K562 (cell line): ENCODE data around the gene PXDC1. TPM values are rescaled to one million over a fixed set of nuclear protein-coding genes. Genes with fewer than 3 reads are reported as not detected.
A peak's percentile ranks its signal among the peaks of the same experiment; 100 is the strongest.

ENCODE experiments used
- ATAC-seq: fragments of 200-7000 bp; cut with Tn5 transposase; 3 replicates; pipeline ENCODE4 v1.9.1; 2020; ENCODE audit warnings: moderate library complexity
- BruUV-seq: library from RNA; stranded (reverse); fragments of 400-500 nt; replicated peaks from 2 replicates; lab custom pipeline; 2021; lab: Mats Ljungman, UMichigan
- CTCF ChIA-PET: fragments of 300-600 bp; formaldehyde crosslinking; extraction: SDS; loops from one replicate; lab custom pipeline; 2021; ENCODE audit warnings: low intra/inter-chr PET ratio; lab: Yijun Ruan, JAX
- POLR2A ChIA-PET: fragments of 300-600, 350-650 bp; sonication (Branson Sonifier 250); formaldehyde crosslinking; extraction: SDS; loops from one replicate; lab custom pipeline; 2021; ENCODE audit warnings: antibody characterized with exemption, inconsistent platforms; lab: Yijun Ruan, JAX
- DNase-seq, 4 experiments: peaks; one replicate each; pipeline versions ENCODE4 v3.0.0 to v3.0.0-alpha.2; 2011 to 2018; ENCODE audit warnings: low spot score in 3 of 4, mixed read lengths in 3 of 4; ENCODE audit errors: extremely low read depth in 1 of 4
- FAIRE-seq: peaks from 2 replicates; lab custom pipeline; 2011; peaks lifted over from hg19 to GRCh38; lab: Jason Lieb, UNC
- H2AFZ ChIP-seq: 2 replicates; pipeline ENCODE4 v1.6.0; 2011; ENCODE audit warnings: low read depth, low read length, control low read depth, inconsistent platforms
- H3K27ac ChIP-seq: fragments of 200-600 bp; 3 replicates; pipeline ENCODE4 v1.8.0; 2011; ENCODE audit warnings: low read depth, mild to moderate bottlenecking, control low read depth, inconsistent platforms, low read length, moderate library complexity, mixed read lengths; ENCODE audit errors: extremely low read depth
- H3K27me3 ChIP-seq, 2 experiments: fragments of 300-600 bp in 1 of 2; 2 replicates in 1 of 2; 3 replicates in 1 of 2; pipeline versions ENCODE4 v1.6.0 to v1.8.0; 2011; ENCODE audit warnings: inconsistent platforms in 2 of 2, low read length in 2 of 2, mild to moderate bottlenecking in 1 of 2, mixed read lengths in 1 of 2, moderate library complexity in 1 of 2; ENCODE audit not compliant: control insufficient read depth in 2 of 2, insufficient read depth in 2 of 2
- H3K36me3 ChIP-seq: fragments of 300-600 bp; 3 replicates; pipeline ENCODE4 v1.8.0; 2011; ENCODE audit warnings: mild to moderate bottlenecking, low read length, inconsistent platforms; ENCODE audit not compliant: control insufficient read depth, insufficient read depth
- H3K4me1 ChIP-seq, 2 experiments: fragments of 200-600 bp in 1 of 2; replicated peaks in 1 of 2; 2 replicates in 1 of 2; 3 replicates in 1 of 2; pipeline versions ENCODE4 v1.5.1 to v1.8.0; 2011; ENCODE audit warnings: inconsistent platforms in 2 of 2, low read length in 2 of 2, mild to moderate bottlenecking in 1 of 2, mixed read lengths in 1 of 2, moderate library complexity in 1 of 2; ENCODE audit not compliant: control insufficient read depth in 2 of 2, insufficient read depth in 2 of 2
- H3K4me2 ChIP-seq: 2 replicates; pipeline ENCODE4 v1.6.1; 2011; ENCODE audit warnings: low read length, control low read depth, inconsistent platforms, mixed read lengths; ENCODE audit not compliant: insufficient read depth
- H3K4me3 ChIP-seq: fragments of 200-600 bp; sonication (generic), shearing (Covaris generic); 2 replicates; pipeline ENCODE4 v1.5.1; 2016; ENCODE audit warnings: control low read depth, inconsistent platforms
- H3K79me2 ChIP-seq: fragments of 200-600 bp; 3 replicates; pipeline ENCODE4 v1.8.0; 2011; ENCODE audit warnings: low read length, inconsistent platforms; ENCODE audit not compliant: control insufficient read depth, insufficient read depth
- H3K9ac ChIP-seq, 2 experiments: 2 replicates each; pipeline versions ENCODE4 v1.6.0 to v1.6.1; 2011; ENCODE audit warnings: low read depth in 2 of 2, low read length in 2 of 2, control low read depth in 1 of 2, inconsistent platforms in 1 of 2, mild to moderate bottlenecking in 1 of 2, mixed read lengths in 1 of 2; ENCODE audit not compliant: insufficient read depth in 1 of 2
- H3K9me1 ChIP-seq: one replicate; pipeline ENCODE4 v1.6.0; 2011; ENCODE audit warnings: inconsistent platforms, mild to moderate bottlenecking, low read length, moderate library complexity; ENCODE audit not compliant: control insufficient read depth, insufficient read depth
- H3K9me3 ChIP-seq: replicated peaks from 2 replicates; pipeline ENCODE4 v1.5.1; 2011; ENCODE audit warnings: low read depth, low read length, inconsistent platforms; ENCODE audit not compliant: control insufficient read depth, insufficient read depth
- H4K20me1 ChIP-seq: replicated peaks from 2 replicates; pipeline ENCODE4 v1.6.1; 2011; ENCODE audit warnings: low read length, inconsistent platforms, mixed read lengths; ENCODE audit not compliant: control insufficient read depth, insufficient read depth
- CEBPZ ChIP-seq: fragments of 150-350 bp; IDR thresholded peaks from 2 replicates; pipeline ENCODE4 v1.6.1; 2014; ENCODE audit warnings: low read depth, mild to moderate bottlenecking, low read length, borderline replicate concordance
- CXXC5 ChIP-seq: fragments of 250-450 bp; sonication (Bioruptor Pico); IDR thresholded peaks from 2 replicates; pipeline ENCODE4 v1.8.0; 2022; ENCODE audit warnings: inconsistent platforms, mild to moderate bottlenecking, moderate library complexity
- E2F6 ChIP-seq, 2 experiments: IDR thresholded peaks; 2 replicates each; pipeline ENCODE4 v1.6.1; 2011; ENCODE audit warnings: borderline replicate concordance in 1 of 2, control low read depth in 1 of 2, low read depth in 1 of 2, low read length in 1 of 2, mild to moderate bottlenecking in 1 of 2, mixed read lengths in 1 of 2, moderate library complexity in 1 of 2; ENCODE audit not compliant: insufficient read depth in 1 of 2, insufficient read length in 1 of 2, poor library complexity in 1 of 2, severe bottlenecking in 1 of 2; ENCODE audit errors: extremely low read depth in 1 of 2
- EGR1 ChIP-seq: fragments of 450-650 bp; conservative IDR thresholded peaks from 2 replicates; pipeline ENCODE4 v1.6.1; 2017; ENCODE audit warnings: mild to moderate bottlenecking
- IRF9 ChIP-seq: fragments of 450-650 bp; IDR thresholded peaks from 2 replicates; pipeline ENCODE4 v1.6.1; 2016; ENCODE audit warnings: missing biosample characterization, missing genetic modification characterization
- L3MBTL2 ChIP-seq: fragments of 450-650 bp; IDR thresholded peaks from 2 replicates; pipeline ENCODE4 v1.6.1; 2016; ENCODE audit warnings: mild to moderate bottlenecking, moderate library complexity
- TGIF2 ChIP-seq: sonication (generic); formaldehyde crosslinking; IDR thresholded peaks from 2 replicates; pipeline ENCODE4 v1.8.1; 2022; ENCODE audit warnings: mild to moderate bottlenecking, missing genetic modification reagents, moderate library complexity
- USF1 ChIP-seq: sonication (generic); formaldehyde crosslinking; IDR thresholded peaks from 2 replicates; pipeline ENCODE4 v1.9.0; 2022; ENCODE audit warnings: mild to moderate bottlenecking, missing genetic modification reagents
- VEZF1 ChIP-seq: fragments of 200-800 bp; sonication (Bioruptor generic); IDR thresholded peaks from 2 replicates; pipeline ENCODE4 v1.6.1; 2017; ENCODE audit warnings: missing genetic modification characterization, missing compliant biosample characterization
- ZNF41 ChIP-seq: fragments of 250-450 bp; sonication (Bioruptor Pico); conservative IDR thresholded peaks from 2 replicates; pipeline ENCODE4 v1.4.0; 2020; ENCODE audit warnings: mild to moderate bottlenecking
- ZNF75A ChIP-seq: fragments of 450-650 bp; formaldehyde crosslinking; IDR thresholded peaks from 2 replicates; pipeline ENCODE4 v1.4.0; 2020; ENCODE audit warnings: mild to moderate bottlenecking
- WGBS: fragments of 100-300 bp; shearing (Covaris generic); methylation state at CpG from one replicate; pipeline ENCODE4 v1.1.6; 2016; ENCODE audit warnings: low coverage, mixed read lengths; ENCODE audit not compliant: insufficient coverage; ENCODE audit errors: missing lambda C conversion rate; 5-methylcytosine and 5-hydroxymethylcytosine counted together
- in situ Hi-C: fragments of 300-500 bp; cut with MboI; formaldehyde crosslinking; loops from 4 replicates; pipeline ENCODE4 v1.15.0; 2018; ENCODE audit warnings: inconsistent platforms, mixed read lengths
- intact Hi-C: fragments of 100-400 bp; cut with micrococcal nuclease; formaldehyde crosslinking; loops from 2 replicates; pipeline ENCODE4 v1.14.2; 2022
- polyA plus RNA-seq, 8 experiments: library from polyadenylated mRNA; depleted of rRNA in 4 of 8; stranded (reverse) in 5 of 8; unstranded in 3 of 8; fragments of >200 nt; fragmentation: Nextera tagmentation in 2 of 8; fragmentation: Illumina TruSeq in 1 of 8; extraction: Ambion mirVana in 2 of 8; extraction: Trizol in 1 of 8; gene quantifications; 2 replicates each; pipeline versions ENCODE4 v1.2.1 to v1.2.3, GENCODE V29; 2011 to 2014; ENCODE audit warnings: inconsistent platforms in 1 of 8, missing spikeins in 1 of 8
- total RNA-seq, 7 experiments: library from RNA; depleted of rRNA in 6 of 7; stranded (reverse); fragments of >200 nt in 6 of 7; fragmentation: Illumina TruSeq in 2 of 7; extraction: Trizol in 2 of 7; gene quantifications; 2 replicates each; pipeline versions ENCODE4 v1.2.1 to v1.2.3, GENCODE V29; 2011 to 2021; ENCODE audit warnings: low replicate concordance in 1 of 7

PXDC1 gene
- total and polyA plus RNA-seq, 9 of the 15 experiments (the other 6 are each of a cell fraction or from before 2014, with no cell fraction given), result 0.09 to 0.33 (median 0.16) TPM; not detected in 5

GRCh38 chr6:3750317-3751076 is 1.0 kb downstream of the PXDC1 start:
- intact Hi-C loops (no loop called here), in situ Hi-C loops (no loop called here)
- WGBS, result 9% methylated on average over 48 of the region's 74 CpGs
- no peaks in the 10 kb centered on the region for H3K9me3 ChIP-seq
- no peak overlapping the region for H3K4me2 ChIP-seq
- ChIA-PET POLR2A (interaction anchor here (0.9 kb wide), 1 partner anchor 8 kb away, joined by 3 read pairs; no protein-coding TSS in a partner anchor), CTCF (interaction anchor here (2.6 kb wide), 1 partner anchor 240 kb away, joined by 18 read pairs; no protein-coding TSS in a partner anchor)
- H2AFZ ChIP-seq, result no peak overlapping the region; the same call in 1 of the 2 replicates
- H3K4me3 ChIP-seq, result no peak overlapping the region
- no peak overlapping the region for H3K27ac ChIP-seq
- 0 out of 4 replicates have a peak overlapping the region, but pooled peaks of 1 of the 2 experiments have one; percentile 23 for H3K9ac ChIP-seq
- peaks cover 5% of the 10 kb centered on the region for H4K20me1 ChIP-seq
- H3K9me1 ChIP-seq, result no peaks in the 10 kb centered on the region
- DNase-seq, result peak in 3 of 4 experiments; percentile 25 to 57 (median 55)
- H3K4me1 ChIP-seq, result peaks cover 5 to 26% of the 10 kb centered on the region in 2 experiments; a peak in 4 of 5 replicates
- H3K27me3 ChIP-seq, result peaks cover 36 to 73% of the 10 kb centered on the region in 2 experiments; a peak in 4 of 5 replicates
- no peaks in the 10 kb centered on the region for H3K36me3 ChIP-seq
- BruUV-seq, result no TSS peak
- no peak for ATAC-seq
- H3K79me2 ChIP-seq, result no peaks in the 10 kb centered on the region
- no peak for FAIRE-seq
- TF ChIP-seq USF1 (peak; percentile 51), CEBPZ (no peak), ZNF75A (CRISPR knock-in tag) (no peak), EGR1 (0 out of 2 replicates have a peak, but pooled peaks have one; percentile 15), VEZF1 (CRISPR knock-in tag) (peak; percentile 83), TGIF2 (CRISPR knock-in tag) (peak; percentile 38; the same call in 1 of the 2 replicates), IRF9 (no peak), E2F6 (IDR thresholded peaks at IDR 0.05; ENCODE audit: borderline replicate concordance in 1 of 2, extremely low read depth in 1 of 2, insufficient read depth in 1 of 2, insufficient read length in 1 of 2, low read depth in 1 of 2, low read length in 1 of 2, poor library complexity in 1 of 2, severe bottlenecking in 1 of 2) (peak in 1 of 2 experiments; percentile 75), CXXC5 (peak; percentile 22; the same call in 1 of the 2 replicates), ZNF41 (no peak), L3MBTL2 (peak; percentile 85)
